ENCODE results near the gene EHD4. TPM values are rescaled to one million over a fixed set of nuclear protein-coding genes. Genes with fewer than 3 reads are reported as not detected.
A peak's percentile ranks its signal among the peaks of the same experiment; 100 is the strongest.

EHD4 gene
- polyA plus RNA-seq, 2 of the 4 experiments (the other 2 are of a cell fraction), result 8.2 to 9.0 TPM

DNA sequence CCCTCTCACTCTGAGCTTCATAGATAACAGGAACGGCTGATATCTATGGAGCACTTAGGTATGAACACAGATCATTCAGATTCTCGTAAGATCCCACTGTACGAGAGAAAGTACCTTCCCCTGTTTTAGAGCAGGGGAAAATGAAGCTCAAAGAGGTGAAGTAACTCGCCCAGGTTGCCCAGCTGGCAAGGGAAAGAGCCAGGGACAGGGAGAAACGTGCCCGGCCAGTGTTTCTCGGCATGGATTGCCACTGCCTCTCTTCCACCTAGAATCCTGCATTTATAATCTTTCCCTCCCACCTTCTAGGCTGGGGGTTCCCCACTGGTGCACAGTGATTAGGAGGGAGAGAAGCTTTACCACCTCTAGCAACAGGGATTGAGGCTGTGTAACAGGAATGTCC is 39.0 kb downstream of the EHD4 start (continued):
- TF ChIP-seq MAFK (IDR thresholded peaks at IDR 0.05; ENCODE audit: partially characterized antibody) (no peak), ZSCAN20 (CRISPR knock-in tag; IDR thresholded peaks at IDR 0.05) (no peak), KDM1A (IDR thresholded peaks at IDR 0.05; ENCODE audit: low read depth) (no peak)

GRCh38 chr15:41932511-41933289 is 39.7 kb downstream of the EHD4 start:
- POLR2A ChIA-PET, result no interaction called here
- FAIRE-seq (no peak), ATAC-seq (no peak), DNase-seq (ENCODE audit: low read depth in 1 of 2, low spot score in 1 of 2) (no peak)
- H3K4me3 ChIP-seq, result no peak overlapping the region
- peaks cover 67% of the 10 kb centered on the region for H3K4me1 ChIP-seq
- no peak overlapping the region for H3K4me2 ChIP-seq
- CTCF ChIA-PET, result interaction anchor here (1.0 to 2.0 kb wide), 3 partner anchors 28 to 57 kb away, joined by 3 to 6 read pairs (median 3); no protein-coding TSS in a partner anchor
- 88% methylated on average over 16 of the region's 16 CpGs for WGBS (ENCODE audit: missing lambda C conversion rate)
- peak overlapping the region; percentile 37 to 75; a peak in 5 of 6 replicates for H3K27ac ChIP-seq
- no peaks in the 10 kb centered on the region for H3K9me3 ChIP-seq
- TF ChIP-seq KDM1A (IDR thresholded peaks at IDR 0.05; ENCODE audit: low read depth) (no peak), CBX2 (IDR thresholded peaks at IDR 0.05; ENCODE audit: borderline replicate concordance, low read depth) (no peak), POLR2AphosphoS2 (conservative IDR thresholded peaks at IDR 0.05; ENCODE audit: low read length) (no peak), ZC3H11A (IDR thresholded peaks at IDR 0.05) (no peak), NR3C1 (IDR thresholded peaks at IDR 0.05) (no peak), HDAC2 (IDR thresholded peaks at IDR 0.05) (no peak), CHD2 (IDR thresholded peaks at IDR 0.05; ENCODE audit: low read length, partially characterized antibody) (no peak), SMC3 (IDR thresholded peaks at IDR 0.05) (no peak), HOXB13 (CRISPR knock-in tag; IDR thresholded peaks at IDR 0.05; ENCODE audit: low read depth) (no peak), ESRRA (IDR thresholded peaks at IDR 0.05; ENCODE audit: borderline replicate concordance, low read length) (no peak), JUNB (IDR thresholded peaks at IDR 0.05) (no peak), ZFP36 (IDR thresholded peaks at IDR 0.05; ENCODE audit: borderline replicate concordance, partially characterized antibody) (no peak), BHLHE40 (IDR thresholded peaks at IDR 0.05; ENCODE audit: low read depth, low read length) (no peak)
- TF ChIP-seq, protein P1, sequence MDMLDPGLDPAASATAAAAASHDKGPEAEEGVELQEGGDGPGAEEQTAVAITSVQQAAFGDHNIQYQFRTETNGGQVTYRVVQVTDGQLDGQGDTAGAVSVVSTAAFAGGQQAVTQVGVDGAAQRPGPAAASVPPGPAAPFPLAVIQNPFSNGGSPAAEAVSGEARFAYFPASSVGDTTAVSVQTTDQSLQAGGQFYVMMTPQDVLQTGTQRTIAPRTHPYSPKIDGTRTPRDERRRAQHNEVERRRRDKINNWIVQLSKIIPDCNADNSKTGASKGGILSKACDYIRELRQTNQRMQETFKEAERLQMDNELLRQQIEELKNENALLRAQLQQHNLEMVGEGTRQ (IDR thresholded peaks at IDR 0.05), result no peak
- TF ChIP-seq, protein P2, sequence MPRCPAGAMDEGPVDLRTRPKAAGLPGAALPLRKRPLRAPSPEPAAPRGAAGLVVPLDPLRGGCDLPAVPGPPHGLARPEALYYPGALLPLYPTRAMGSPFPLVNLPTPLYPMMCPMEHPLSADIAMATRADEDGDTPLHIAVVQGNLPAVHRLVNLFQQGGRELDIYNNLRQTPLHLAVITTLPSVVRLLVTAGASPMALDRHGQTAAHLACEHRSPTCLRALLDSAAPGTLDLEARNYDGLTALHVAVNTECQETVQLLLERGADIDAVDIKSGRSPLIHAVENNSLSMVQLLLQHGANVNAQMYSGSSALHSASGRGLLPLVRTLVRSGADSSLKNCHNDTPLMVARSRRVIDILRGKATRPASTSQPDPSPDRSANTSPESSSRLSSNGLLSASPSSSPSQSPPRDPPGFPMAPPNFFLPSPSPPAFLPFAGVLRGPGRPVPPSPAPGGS (IDR thresholded peaks at IDR 0.05), result no peak
- TF ChIP-seq, protein P3, sequence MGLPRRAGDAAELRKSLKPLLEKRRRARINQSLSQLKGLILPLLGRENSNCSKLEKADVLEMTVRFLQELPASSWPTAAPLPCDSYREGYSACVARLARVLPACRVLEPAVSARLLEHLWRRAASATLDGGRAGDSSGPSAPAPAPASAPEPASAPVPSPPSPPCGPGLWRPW (IDR thresholded peaks at IDR 0.05), result no peak

- H3K27ac ChIP-seq, result peak overlapping the region; percentile 3 to 75; a peak in 3 of 6 replicates
- CTCF ChIA-PET, result interaction anchor here (1.8 to 2.2 kb wide), 2 partner anchors 11 to 41 kb away, joined by 7 to 10 read pairs; partner anchors contain the start of gene EHD4
Measured at GRCh38 chr15:41932101-41932500, 40.3 kb downstream of the EHD4 start.

More at GRCh38 chr15:41932101-41932500, 40.3 kb downstream of the EHD4 start:
- DNase-seq (ENCODE audit: low read depth in 1 of 2, low spot score in 1 of 2), result no peak
- TF ChIP-seq FOSL2 (IDR thresholded peaks at IDR 0.05), result no peak
- TF ChIP-seq FOSL2 (CRISPR knock-in tag; IDR thresholded peaks at IDR 0.05), result no peak
- no peak for TF ChIP-seq GATA3 (IDR thresholded peaks at IDR 0.05; ENCODE audit: borderline replicate concordance)
- TF ChIP-seq MAX (IDR thresholded peaks at IDR 0.05), result no peak
- TF ChIP-seq, protein P4, sequence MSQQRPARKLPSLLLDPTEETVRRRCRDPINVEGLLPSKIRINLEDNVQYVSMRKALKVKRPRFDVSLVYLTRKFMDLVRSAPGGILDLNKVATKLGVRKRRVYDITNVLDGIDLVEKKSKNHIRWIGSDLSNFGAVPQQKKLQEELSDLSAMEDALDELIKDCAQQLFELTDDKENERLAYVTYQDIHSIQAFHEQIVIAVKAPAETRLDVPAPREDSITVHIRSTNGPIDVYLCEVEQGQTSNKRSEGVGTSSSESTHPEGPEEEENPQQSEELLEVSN (IDR thresholded peaks at IDR 0.05; ENCODE audit: borderline replicate concordance, low read depth), result no peak
- TF ChIP-seq NFE2L2 (conservative IDR thresholded peaks at IDR 0.05; ENCODE audit: low read length), result no peak
- no peak for TF ChIP-seq TP53 (CRISPR knock-in tag; IDR thresholded peaks at IDR 0.05)
- TF ChIP-seq CBX8 (IDR thresholded peaks at IDR 0.05), result no peak
- TF ChIP-seq SREBF2 (IDR thresholded peaks at IDR 0.05), result no peak
- WGBS (ENCODE audit: missing lambda C conversion rate), result 95% methylated on average over 9 of the region's 9 CpGs
- POLR2A ChIA-PET, result interaction anchor here (0.7 kb wide), 1 partner anchor 388 kb away, joined by 3 read pairs; the partner anchor contains the start of gene RPAP1
- H3K4me1 ChIP-seq, result peaks cover 73% of the 10 kb centered on the region
- no peak for FAIRE-seq
- no peak overlapping the region for H3K4me2 ChIP-seq
- no peak overlapping the region for H3K4me3 ChIP-seq
- H3K9me3 ChIP-seq, result no peaks in the 10 kb centered on the region
- ATAC-seq, result no peak

Measured in A549 (cell line).